T-helper 2 cell (primary cell): ENCODE measurements around the gene NEDD4.
"Not testable (repeated sequence)": the region's sequence is repeated elsewhere in the genome, so short reads cannot be mapped to it uniquely, and the experiment has no call there.

Source experiments
- DNase-seq, 5 experiments: peaks; one replicate each; pipeline versions ENCODE4 v3.0.0 to v3.0.0-alpha.2; 2012 to 2022
- total RNA-seq, 2 donors: gene quantifications; one replicate each; lab custom pipeline; 2026; lab: John Stamatoyannopoulos, UW

The NEDD4 gene
- 6.2 to 9.0 reads per million in 2 donors for total RNA-seq

DNA sequence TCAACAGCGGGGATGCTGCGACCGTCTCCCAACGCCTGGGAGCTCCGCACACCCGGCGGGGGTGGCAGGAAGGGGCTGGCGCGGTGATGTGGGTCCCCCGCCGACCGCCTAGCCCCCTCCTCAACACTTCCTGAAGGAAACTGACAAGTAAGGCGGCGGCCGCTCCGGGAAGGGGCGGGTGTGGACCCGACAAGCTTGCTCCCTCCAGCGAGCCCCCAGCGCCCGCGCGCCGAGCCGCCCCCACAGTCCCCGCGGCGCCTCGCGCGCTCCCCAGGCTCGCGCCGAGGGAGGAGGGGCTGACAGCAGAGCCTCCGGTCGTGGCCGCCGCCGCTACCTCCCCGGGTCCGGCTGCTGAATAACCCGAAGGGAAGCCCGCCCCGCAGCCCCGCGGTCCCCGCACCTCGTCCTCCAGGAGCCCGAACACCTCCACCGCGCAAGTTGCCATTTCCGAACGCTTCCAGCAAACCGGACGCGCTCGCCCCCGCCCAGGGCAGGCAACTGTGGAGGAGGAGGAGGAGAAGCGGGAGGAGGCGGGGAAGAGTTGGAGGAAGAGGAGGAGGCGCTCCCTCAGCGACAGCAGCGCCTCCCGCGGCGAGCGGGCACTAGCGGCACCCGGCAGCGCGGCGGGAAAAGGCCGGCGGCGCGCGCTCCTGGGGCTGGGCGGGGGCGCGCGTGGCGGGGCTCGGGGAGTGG lies at the start of gene NEDD4:
Gene NEDD4, minus strand, starts transcription at position 502 of the 693 bp plus-strand sequence. Its CDS starts 57 bp downstream, at position 445.
- peak; percentile 52 to 83 (median 55) for DNase-seq

- DNase-seq, result no peak
Observed at GRCh38 chr15:56042498-56042897, 49.1 kb upstream of the NEDD4 start.

DNA sequence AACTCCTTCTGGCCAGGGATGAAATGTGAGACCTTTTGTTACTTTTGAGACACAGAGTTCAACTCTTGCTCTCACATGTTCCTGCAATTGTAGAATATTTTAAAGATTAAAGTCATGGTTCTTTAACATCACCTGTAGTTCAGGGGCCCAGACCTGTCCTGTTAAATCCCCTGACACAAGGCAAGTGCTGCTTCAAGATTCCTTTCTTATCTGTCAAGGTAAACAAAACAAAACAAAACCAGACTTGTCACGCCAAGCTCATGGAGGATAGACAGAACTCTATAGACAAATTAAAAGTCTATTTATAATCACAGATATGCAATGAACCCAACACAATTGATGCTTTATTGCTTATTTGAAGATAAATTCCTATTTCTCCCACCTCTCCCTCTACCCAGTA lies 48.6 kb upstream of the NEDD4 start:
- no peak for DNase-seq

DNA sequence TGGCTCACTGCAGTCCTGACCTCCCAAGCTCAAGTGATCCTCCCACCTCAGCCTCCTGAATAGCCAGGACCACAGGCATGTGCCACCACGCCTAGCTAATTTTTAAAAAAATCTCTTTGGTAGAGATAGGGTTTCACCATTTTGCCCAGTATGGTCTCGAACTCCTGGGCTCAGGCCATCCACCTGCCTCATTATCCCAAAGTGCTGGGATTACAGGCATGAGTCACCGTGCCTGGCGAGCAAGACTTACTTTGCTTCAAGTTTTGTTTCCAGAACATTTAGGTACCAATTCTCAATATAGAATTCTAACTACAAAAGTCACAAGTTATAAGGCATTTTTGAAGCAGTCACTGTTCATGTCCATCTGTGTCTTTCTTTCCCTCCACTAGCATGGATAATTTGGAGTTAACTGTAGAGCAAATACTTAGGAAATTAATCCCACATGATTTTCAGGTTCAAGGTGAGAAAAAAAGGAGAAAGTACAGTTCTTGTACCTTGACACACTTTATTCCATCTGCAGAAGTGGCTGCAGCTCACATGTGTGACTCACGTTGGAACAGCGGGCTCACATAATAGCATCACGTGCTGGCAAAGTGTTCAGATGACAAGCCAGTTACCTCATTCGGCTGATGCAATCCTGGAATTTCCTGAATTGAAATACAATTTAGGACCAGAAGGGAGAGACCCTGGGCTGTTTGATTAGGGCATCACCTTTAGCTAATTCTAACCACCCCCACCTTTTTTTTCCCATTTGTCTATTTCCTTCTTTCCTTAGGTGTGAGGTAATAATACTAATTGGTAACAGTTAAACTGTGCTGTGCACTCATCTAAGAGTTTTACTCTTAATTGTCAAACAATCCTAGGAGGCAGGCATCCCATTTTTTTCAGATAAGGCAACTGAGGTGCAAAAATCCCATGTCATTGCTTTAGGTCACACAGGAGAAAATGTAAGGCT lies 46.9 kb upstream of the NEDD4 start:
- DNase-seq, result no peak

DNA sequence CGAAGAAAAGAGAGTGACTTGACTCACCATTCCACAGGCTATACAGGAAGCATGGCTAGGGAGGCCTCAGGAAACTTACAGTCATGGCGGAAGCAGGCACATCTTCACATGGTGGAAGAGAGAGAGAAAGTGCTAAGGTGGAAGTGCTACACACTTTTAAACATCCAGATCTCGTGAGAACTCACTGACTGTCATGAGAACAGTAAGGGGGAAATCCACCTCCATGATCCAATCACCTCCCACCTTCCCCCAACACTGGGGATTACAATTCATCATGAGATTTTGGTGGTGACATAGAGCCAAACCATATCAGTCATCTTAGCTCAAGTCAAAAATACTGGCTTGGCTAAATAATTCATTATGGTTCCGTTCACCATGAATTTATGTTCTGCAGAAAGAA lies 45.3 kb upstream of the NEDD4 start:
- peak in 1 of 5 experiments; percentile 7 for DNase-seq

GRCh38 chr15:56038015-56038414 lies 44.6 kb upstream of the NEDD4 start:
- DNase-seq, result peak in 2 of 5 experiments; percentile 2 to 69

- no peak for DNase-seq
Observed at GRCh38 chr15:56036546-56037067, 43.2 kb upstream of the NEDD4 start.

- no peak for DNase-seq
Observed at GRCh38 chr15:56035166-56035565, 41.8 kb upstream of the NEDD4 start.

- peak in 1 of 5 experiments; percentile 21 for DNase-seq
Observed at GRCh38 chr15:56034514-56034913, 41.1 kb upstream of the NEDD4 start.

DNA sequence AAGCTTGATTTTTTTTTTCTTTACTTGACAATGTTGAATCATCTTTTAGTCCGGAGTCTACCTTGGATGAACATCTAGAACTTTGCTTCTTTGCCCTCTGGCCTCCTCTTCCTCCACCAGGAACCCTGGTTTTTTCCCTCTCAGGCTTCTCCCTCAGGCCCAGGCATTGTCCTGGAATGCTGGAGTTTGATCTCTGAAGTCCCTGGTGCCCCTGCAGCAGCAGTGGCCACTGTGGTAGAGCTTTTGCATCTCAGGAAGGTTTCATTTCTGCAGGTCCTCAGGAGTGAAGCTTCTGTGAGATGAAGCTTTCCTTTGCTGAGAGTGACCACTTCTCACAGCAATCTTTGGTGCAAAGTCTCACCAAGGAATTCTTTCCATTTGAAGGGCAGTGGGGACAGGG lies 39.0 kb upstream of the NEDD4 start:
- no peak for DNase-seq

DNA sequence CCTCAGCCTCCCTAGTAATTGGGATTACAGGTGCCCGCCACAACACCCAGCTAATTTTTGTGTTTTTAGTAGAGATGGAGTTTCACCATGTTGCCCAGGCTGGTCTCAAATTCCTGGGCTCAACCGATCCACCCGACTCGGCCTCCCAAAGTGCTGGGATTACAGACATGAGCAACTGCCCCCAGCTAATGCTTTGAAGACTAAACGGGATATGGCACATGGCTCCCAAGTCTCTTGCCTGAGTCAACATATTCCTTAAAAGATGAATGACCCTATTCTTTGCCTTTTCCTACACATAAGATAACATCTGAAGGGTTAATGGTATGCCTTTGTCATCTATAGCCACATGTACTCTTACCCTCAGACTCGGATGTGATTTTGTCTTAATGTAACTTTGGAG lies 38.4 kb upstream of the NEDD4 start:
- DNase-seq, result no peak

DNA sequence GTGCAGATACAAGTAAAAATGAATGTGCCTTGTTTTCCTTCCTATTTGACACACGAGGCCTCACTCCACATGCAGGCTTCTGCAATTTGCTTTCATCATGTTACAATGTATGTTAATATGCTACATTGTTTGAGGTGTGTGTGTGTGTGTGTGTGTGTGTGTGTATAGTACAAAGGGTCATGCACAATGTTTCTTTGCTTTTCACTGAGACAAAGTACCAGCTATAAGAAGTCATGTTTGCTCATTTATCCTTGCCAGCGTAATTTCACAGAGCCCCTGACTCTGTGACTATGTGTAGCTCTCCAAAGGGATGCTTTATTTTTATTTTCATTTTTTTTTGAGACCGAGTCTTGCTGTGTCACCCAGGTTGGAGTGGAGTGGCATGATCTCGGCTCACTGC lies 38.0 kb upstream of the NEDD4 start:
- DNase-seq, result no peak

- no peak for DNase-seq
Observed at GRCh38 chr15:56028430-56028829, 35.0 kb upstream of the NEDD4 start.

- not testable (repeated sequence) for DNase-seq
Observed at GRCh38 chr15:56023160-56023559, 29.7 kb upstream of the NEDD4 start.

- no peak for DNase-seq
Observed at GRCh38 chr15:56019819-56020486, 26.5 kb upstream of the NEDD4 start.

- no peak for DNase-seq
Observed at GRCh38 chr15:56019060-56019793, 25.8 kb upstream of the NEDD4 start.

DNA sequence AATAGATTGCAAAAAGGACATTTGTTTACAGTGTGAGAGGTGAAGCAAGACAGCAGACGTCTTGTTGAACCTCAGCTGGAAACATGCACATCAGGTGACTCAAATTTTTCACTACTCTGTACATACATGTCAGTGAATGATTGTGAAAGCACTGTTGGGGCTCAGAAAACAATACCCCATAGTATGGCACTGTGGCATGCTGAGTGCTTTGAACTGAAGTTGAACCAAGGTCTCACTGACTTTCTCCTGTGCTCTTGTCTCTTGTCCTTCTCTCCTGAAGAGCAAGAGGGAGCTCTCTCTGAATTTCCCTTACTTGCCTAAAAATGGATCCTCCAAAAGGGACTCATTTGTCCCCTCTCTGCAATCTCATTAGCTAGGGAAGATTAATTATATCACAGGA lies 24.5 kb upstream of the NEDD4 start:
- no peak for DNase-seq

DNA sequence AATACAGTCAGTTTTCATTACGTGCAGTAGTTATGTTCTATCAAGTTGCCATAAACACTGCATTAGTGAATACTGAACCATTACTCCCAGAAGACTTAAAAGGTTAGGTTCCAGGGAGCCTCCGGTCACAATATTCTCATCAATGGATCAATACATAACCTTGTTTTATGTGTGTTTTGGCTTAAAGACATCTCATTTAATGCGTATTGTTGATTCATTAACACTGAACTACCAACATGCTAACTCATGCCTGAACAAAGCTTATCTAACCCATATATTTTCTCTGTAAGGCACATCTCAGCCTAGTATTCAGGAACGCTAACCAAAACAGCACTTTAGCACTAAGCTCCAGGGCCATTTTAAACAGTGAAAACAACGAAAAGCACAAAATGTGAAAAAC lies 24.1 kb upstream of the NEDD4 start:
- DNase-seq, result no peak

DNA sequence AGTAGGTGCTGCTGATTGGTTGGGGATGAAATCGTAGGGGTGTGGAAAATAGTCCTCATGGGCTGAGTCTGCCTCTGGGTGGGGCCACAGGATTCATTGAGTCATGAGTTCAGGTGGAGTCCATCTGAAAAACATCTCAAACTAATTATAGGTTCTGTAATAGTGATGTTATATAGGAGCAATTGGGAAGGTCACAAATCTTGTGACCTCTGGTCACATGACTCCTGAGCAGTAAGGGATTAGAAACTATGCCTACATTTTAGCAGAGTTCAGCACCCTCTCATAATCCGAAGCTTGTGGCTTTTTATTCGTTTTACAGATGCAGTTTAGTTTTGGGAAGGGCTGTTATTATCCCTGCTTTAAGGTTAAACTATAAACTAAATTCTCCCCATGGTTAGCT lies 22.9 kb upstream of the NEDD4 start:
- DNase-seq, result no peak

DNA sequence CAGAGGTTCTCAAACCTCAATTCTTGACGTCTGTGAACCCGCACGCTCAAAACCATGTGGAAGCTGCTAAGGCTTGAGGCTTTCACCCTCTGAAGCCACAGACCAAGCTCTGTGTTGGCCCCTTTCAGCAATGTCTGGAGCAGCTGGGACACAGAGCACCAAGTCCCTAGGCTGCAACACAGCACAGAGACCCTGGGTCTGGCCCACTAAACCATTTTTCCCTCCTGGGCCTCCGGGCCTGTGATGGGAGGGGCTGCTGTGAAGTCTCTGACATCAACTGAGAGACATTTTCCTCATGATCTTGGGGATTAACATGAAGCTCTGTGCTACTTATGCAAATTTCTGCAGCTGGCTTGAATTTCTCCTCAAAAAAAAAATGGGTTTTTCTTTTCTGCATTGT lies 21.3 kb upstream of the NEDD4 start:
- DNase-seq, result no peak

DNA sequence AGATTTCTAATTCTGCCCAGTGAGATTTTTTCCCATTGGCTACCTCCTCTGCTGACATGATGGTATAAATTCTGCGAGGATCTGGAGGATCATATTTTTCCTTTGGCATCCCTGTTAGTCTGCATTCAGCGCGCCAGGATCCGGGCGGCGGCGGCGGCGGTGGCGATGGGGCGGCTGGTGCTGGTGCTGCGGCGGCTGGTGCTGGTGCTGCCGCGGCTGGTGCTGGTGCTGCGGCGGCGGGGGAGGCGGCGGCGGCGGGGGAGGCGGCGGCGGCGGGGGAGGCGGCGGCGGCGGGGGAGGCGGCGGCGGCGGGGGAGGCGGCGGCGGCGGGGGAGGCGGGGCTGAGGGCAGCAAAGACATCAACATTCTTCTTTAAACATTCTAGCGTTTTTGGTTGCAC lies 13.6 kb upstream of the NEDD4 start:
- DNase-seq, result peak in 1 of 5 experiments; percentile 6

- not testable (repeated sequence) for DNase-seq
Observed at GRCh38 chr15:56006371-56006770, 13.0 kb upstream of the NEDD4 start.
